Measurements from ENCODE around the gene GOPC. TPM values are rescaled to one million over a fixed set of nuclear protein-coding genes. Genes with fewer than 3 reads are reported as not detected.

GOPC gene
- 59.7 and 71.7 TPM in 2 replicates for total RNA-seq

DNA sequence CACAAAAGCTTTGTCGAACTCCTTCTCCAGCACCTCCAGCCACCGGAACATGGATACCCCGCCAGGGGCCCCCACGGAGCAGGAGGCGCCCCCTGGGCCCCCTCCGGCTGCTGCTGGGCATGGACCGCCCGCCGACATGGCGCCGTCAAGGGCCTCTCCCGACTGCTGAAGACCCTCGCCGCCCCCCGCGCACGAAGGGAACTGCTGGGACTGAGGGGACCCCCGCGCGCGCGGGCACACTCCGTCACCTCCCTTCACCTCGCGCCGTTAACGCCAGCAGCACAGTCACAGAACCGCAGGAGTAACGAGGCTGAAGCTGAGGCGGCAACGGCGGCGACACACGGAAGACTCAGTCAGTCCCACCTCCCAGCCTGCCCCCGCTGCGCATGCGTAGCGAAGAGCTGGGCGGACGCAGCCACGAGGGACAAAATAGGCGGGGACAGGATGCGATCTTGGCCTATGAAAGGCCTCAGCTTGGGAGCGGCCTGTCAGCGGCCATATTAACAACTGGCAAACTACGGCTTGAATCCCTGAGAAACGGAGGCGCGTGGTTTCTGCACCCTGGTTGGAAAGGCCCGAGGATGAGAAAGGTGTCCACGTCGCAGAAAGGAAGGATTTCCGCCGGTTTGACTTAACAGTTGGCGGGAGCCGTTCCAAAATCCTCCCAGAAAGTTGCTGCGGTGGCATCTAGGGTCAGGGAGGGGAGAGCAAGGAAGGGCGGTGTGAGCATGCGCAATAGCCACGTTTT is at the start of gene GOPC:
TSS of gene GOPC (minus strand) at position 361 of the 748 bp plus-strand sequence. CDS start at position 138, 223 bp downstream.

Other genes starting within 250 kb of the GOPC start
- 2.5 and 3.7 TPM in 2 replicates for gene ROS1, start 176.6 kb downstream of the GOPC start, total RNA-seq
- 22.7 and 28.5 TPM in 2 replicates for gene DCBLD1, start 119.8 kb downstream of the GOPC start, total RNA-seq
- 29.2 and 34.6 TPM in 2 replicates for gene NUS1, start 73.0 kb upstream of the GOPC start, total RNA-seq

Data from articular chondrocyte of knee joint (primary cell).